GM18498 (cell line): ENCODE measurements around the gene TOMT.

Experiments used
- ATAC-seq: cut with Tn5 transposase; IDR thresholded peaks from one replicate; pipeline ENCODE4 v1.9.1; 2021; ENCODE audit warnings: mild to moderate bottlenecking, moderate library complexity; ENCODE audit not compliant: unreplicated experiment

Gene TOMT

GRCh38 chr11:72105888-72106287, at the start of gene TOMT:
TSS of gene TOMT (plus strand) at chr11:72105924. CDS start at chr11:72105952, 28 bp downstream.
- no peak for ATAC-seq

- ATAC-seq = no peak
These were observed 47.2 kb upstream of the TOMT start for GRCh38 chr11:72058416-72059034.

GRCh38 chr11:72061739-72062396, 43.9 kb upstream of the TOMT start:
- ATAC-seq = no peak

- ATAC-seq = no peak
These were observed 38.9 kb upstream of the TOMT start for GRCh38 chr11:72066855-72067254.

- ATAC-seq = no peak
These were observed 38.5 kb upstream of the TOMT start for GRCh38 chr11:72067266-72067665.

- ATAC-seq = no peak
These were observed 38.0 kb upstream of the TOMT start for GRCh38 chr11:72067676-72068075.

GRCh38 chr11:72069200-72069599, 36.5 kb upstream of the TOMT start:
- peak; percentile 33 for ATAC-seq

GRCh38 chr11:72069787-72070251, 35.9 kb upstream of the TOMT start:
- peak; percentile 67 for ATAC-seq

- no peak for ATAC-seq
These were observed 35.2 kb upstream of the TOMT start for GRCh38 chr11:72070491-72070890.

- ATAC-seq = no peak
These were observed 33.4 kb upstream of the TOMT start for GRCh38 chr11:72072348-72072747.

GRCh38 chr11:72075109-72075508, 30.6 kb upstream of the TOMT start:
- no peak for ATAC-seq

- ATAC-seq = no peak
These were observed 30.0 kb upstream of the TOMT start for GRCh38 chr11:72075756-72076155.

GRCh38 chr11:72078477-72078876, 27.2 kb upstream of the TOMT start:
- no peak for ATAC-seq

GRCh38 chr11:72079819-72080325, 25.9 kb upstream of the TOMT start:
- no peak for ATAC-seq

GRCh38 chr11:72080326-72081183, 25.2 kb upstream of the TOMT start, which contains the start of the genes LRRC51 and NUMA1:
TSS of gene LRRC51 (plus strand) at chr11:72080850. CDS start at chr11:72089084, 8,234 bp downstream.
TSS of gene NUMA1 (minus strand) at chr11:72080542. CDS start at chr11:72035943, 44,599 bp downstream.
- ATAC-seq = peak; percentile 91

GRCh38 chr11:72081184-72081644, 24.5 kb upstream of the TOMT start:
- no peak for ATAC-seq

GRCh38 chr11:72081821-72082453, 23.8 kb upstream of the TOMT start:
- no peak for ATAC-seq

GRCh38 chr11:72083414-72083813, 22.3 kb upstream of the TOMT start:
- ATAC-seq = no peak

GRCh38 chr11:72084076-72084475, 21.6 kb upstream of the TOMT start:
- ATAC-seq = no peak

GRCh38 chr11:72084965-72085364, 20.8 kb upstream of the TOMT start:
- no peak for ATAC-seq
